Suprapubic skin (tissue), 4 donors: ENCODE data around the gene NDUFS7. TPM values are rescaled to one million over a fixed set of nuclear protein-coding genes. Genes with fewer than 3 reads are reported as not detected.

Source experiments
- DNase-seq, 2 donors: peaks; one replicate each; pipeline ENCODE4 v3.0.0-alpha.2; 2019; ENCODE audit warnings: low spot score in 2 of 2
- H3K27ac ChIP-seq: fragments of 200-600 bp; sonication (generic); one replicate; pipeline ENCODE4 v1.5.1; 2019
- H3K27me3 ChIP-seq: fragments of 200-600 bp; sonication (generic); one replicate; pipeline ENCODE4 v1.5.1; 2019
- H3K36me3 ChIP-seq: fragments of 200-600 bp; sonication (generic); one replicate; pipeline ENCODE4 v1.5.1; 2019
- H3K4me1 ChIP-seq: fragments of 200-600 bp; sonication (generic); one replicate; pipeline ENCODE4 v1.5.1; 2019
- H3K4me3 ChIP-seq: fragments of 200-600 bp; sonication (generic); one replicate; pipeline ENCODE4 v1.5.1; 2019; ENCODE audit warnings: mild to moderate bottlenecking
- H3K9me3 ChIP-seq: fragments of 200-600 bp; sonication (generic); one replicate; pipeline ENCODE4 v1.5.1; 2019
- CTCF ChIP-seq, 2 donors: fragments of 200-600 bp in 1 of 2; fragments of 450-650 bp in 1 of 2; sonication (generic) in 1 of 2; IDR thresholded peaks; one replicate each; pipeline ENCODE4 v1.5.1; 2016 to 2019; ENCODE audit warnings: antibody characterized with exemption in 2 of 2, mild to moderate bottlenecking in 1 of 2, moderate library complexity in 1 of 2
- EP300 ChIP-seq: sonication (generic); formaldehyde crosslinking; IDR thresholded peaks from one replicate; pipeline ENCODE4 v1.6.1; 2017; ENCODE audit warnings: antibody characterized with exemption
- POLR2A ChIP-seq, 2 donors: fragments of 450-650 bp; IDR thresholded peaks; one replicate each; pipeline ENCODE4 v1.6.1; 2017; ENCODE audit warnings: antibody characterized with exemption in 2 of 2, mild to moderate bottlenecking in 2 of 2, moderate library complexity in 2 of 2
- POLR2AphosphoS5 ChIP-seq, 3 donors: sonication (generic); formaldehyde crosslinking; IDR thresholded peaks; one replicate each; pipeline ENCODE4 v1.6.1; 2017; ENCODE audit warnings: antibody characterized with exemption in 3 of 3
- WGBS: methylation state at CpG from one replicate; pipeline ENCODE4 v1.1.5; 2018; 5-methylcytosine and 5-hydroxymethylcytosine counted together
- total RNA-seq, 4 donors: library from RNA; depleted of rRNA; stranded (reverse); fragments of >200 nt; gene quantifications; one replicate each; pipeline ENCODE4 v1.1.0, GENCODE V29; 2016

NDUFS7 gene
- total RNA-seq, 4 donors from 2014 or later: 66.8 to 154 (median 97.5) TPM

GRCh38 chr19:1411255-1412191, 27.8 kb downstream of the NDUFS7 start:
- peak overlapping the region; percentile 36 for H3K27ac ChIP-seq
- 75% methylated on average over 12 of the region's 29 CpGs for whole genome bisulfite sequencing
- peak overlapping the region; percentile 9 for H3K4me3 ChIP-seq
- no peaks in the 10 kb centered on the region for H3K9me3 ChIP-seq
- H3K4me1 ChIP-seq: peaks cover 85% of the 10 kb centered on the region
- TF ChIP-seq CTCF (IDR thresholded peaks at IDR 0.05) (no peak), POLR2AphosphoS5 (IDR thresholded peaks at IDR 0.05) (no peak), EP300 (no peak), POLR2A (IDR thresholded peaks at IDR 0.05) (no peak)
- no peak for DNase-seq
- H3K36me3 ChIP-seq: peaks cover 11% of the 10 kb centered on the region
- no peaks in the 10 kb centered on the region for H3K27me3 ChIP-seq

GRCh38 chr19:1412323-1412923, 28.7 kb downstream of the NDUFS7 start:
- no peak overlapping the region for H3K4me3 ChIP-seq
- peaks cover 11% of the 10 kb centered on the region for H3K36me3 ChIP-seq
- peak overlapping the region; percentile 36 for H3K27ac ChIP-seq
- no peak for TF ChIP-seq POLR2A (IDR thresholded peaks at IDR 0.05)
- TF ChIP-seq POLR2AphosphoS5 (IDR thresholded peaks at IDR 0.05): no peak
- TF ChIP-seq EP300: no peak
- no peak for TF ChIP-seq CTCF (IDR thresholded peaks at IDR 0.05)
- H3K4me1 ChIP-seq: peaks cover 88% of the 10 kb centered on the region
- H3K27me3 ChIP-seq: no peaks in the 10 kb centered on the region
- no peaks in the 10 kb centered on the region for H3K9me3 ChIP-seq
- DNase-seq: no peak
- 40% methylated on average over 4 of the region's 21 CpGs for whole genome bisulfite sequencing

- H3K36me3 ChIP-seq: peaks cover 14% of the 10 kb centered on the region
- no peaks in the 10 kb centered on the region for H3K27me3 ChIP-seq
- DNase-seq: no peak
- peaks cover 96% of the 10 kb centered on the region for H3K4me1 ChIP-seq
- H3K9me3 ChIP-seq: no peaks in the 10 kb centered on the region
- TF ChIP-seq EP300: no peak
- no peak for TF ChIP-seq POLR2A (IDR thresholded peaks at IDR 0.05)
- no peak for TF ChIP-seq POLR2AphosphoS5 (IDR thresholded peaks at IDR 0.05)
- TF ChIP-seq CTCF (IDR thresholded peaks at IDR 0.05): no peak
- H3K27ac ChIP-seq: no peak overlapping the region
- H3K4me3 ChIP-seq: no peak overlapping the region
- WGBS: 78% methylated on average over 22 of the region's 36 CpGs
Measured at GRCh38 chr19:1412995-1413800, 29.5 kb downstream of the NDUFS7 start.

GRCh38 chr19:1416014-1416841, 32.5 kb downstream of the NDUFS7 start:
- DNase-seq: no peak
- Histone ChIP-seq H3K4me3 (peak overlapping the region; percentile 26), H3K4me1 (peaks cover 75% of the 10 kb centered on the region), H3K27ac (peak overlapping the region; percentile 92), H3K27me3 (no peaks in the 10 kb centered on the region), H3K36me3 (peaks cover 42% of the 10 kb centered on the region), H3K9me3 (no peaks in the 10 kb centered on the region)
- no peak for TF ChIP-seq POLR2A (IDR thresholded peaks at IDR 0.05)
- TF ChIP-seq EP300: no peak
- no peak for TF ChIP-seq CTCF (IDR thresholded peaks at IDR 0.05)
- TF ChIP-seq POLR2AphosphoS5 (IDR thresholded peaks at IDR 0.05): no peak
- 71% methylated on average over 13 of the region's 28 CpGs for WGBS
